Loucy (cell line): ENCODE data around the gene CCDC6.

ENCODE experiments used
- EZH2phosphoT487 ChIP-seq: fragments of 200-600 bp; IDR thresholded peaks from 2 replicates; pipeline ENCODE4 v1.6.1; 2018; ENCODE audit warnings: antibody characterized with exemption, mild to moderate bottlenecking, moderate library complexity, borderline replicate concordance
- TF ChIP-seq, protein P1 (sequence below): fragments of 200-600 bp; sonication (generic); conservative IDR thresholded peaks from 2 replicates; pipeline ENCODE4 v1.5.1; 2014; ENCODE audit warnings: mild to moderate bottlenecking, antibody characterized with exemption, low read length

GRCh38 chr10:59909815-59910214 lies 3.5 kb upstream of the CCDC6 start:
- TF ChIP-seq, protein P1, sequence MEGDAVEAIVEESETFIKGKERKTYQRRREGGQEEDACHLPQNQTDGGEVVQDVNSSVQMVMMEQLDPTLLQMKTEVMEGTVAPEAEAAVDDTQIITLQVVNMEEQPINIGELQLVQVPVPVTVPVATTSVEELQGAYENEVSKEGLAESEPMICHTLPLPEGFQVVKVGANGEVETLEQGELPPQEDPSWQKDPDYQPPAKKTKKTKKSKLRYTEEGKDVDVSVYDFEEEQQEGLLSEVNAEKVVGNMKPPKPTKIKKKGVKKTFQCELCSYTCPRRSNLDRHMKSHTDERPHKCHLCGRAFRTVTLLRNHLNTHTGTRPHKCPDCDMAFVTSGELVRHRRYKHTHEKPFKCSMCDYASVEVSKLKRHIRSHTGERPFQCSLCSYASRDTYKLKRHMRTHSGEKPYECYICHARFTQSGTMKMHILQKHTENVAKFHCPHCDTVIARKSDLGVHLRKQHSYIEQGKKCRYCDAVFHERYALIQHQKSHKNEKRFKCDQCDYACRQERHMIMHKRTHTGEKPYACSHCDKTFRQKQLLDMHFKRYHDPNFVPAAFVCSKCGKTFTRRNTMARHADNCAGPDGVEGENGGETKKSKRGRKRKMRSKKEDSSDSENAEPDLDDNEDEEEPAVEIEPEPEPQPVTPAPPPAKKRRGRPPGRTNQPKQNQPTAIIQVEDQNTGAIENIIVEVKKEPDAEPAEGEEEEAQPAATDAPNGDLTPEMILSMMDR = no peak
- no peak for TF ChIP-seq EZH2phosphoT487
